Loucy (cell line): ENCODE results near the gene HGFAC.

ENCODE experiments used
- EZH2phosphoT487 ChIP-seq: fragments of 200-600 bp; IDR thresholded peaks from 2 replicates; pipeline ENCODE4 v1.6.1; 2018; ENCODE audit warnings: antibody characterized with exemption, mild to moderate bottlenecking, moderate library complexity, borderline replicate concordance
- TF ChIP-seq, protein P1 (sequence below): fragments of 200-600 bp; sonication (generic); conservative IDR thresholded peaks from 2 replicates; pipeline ENCODE4 v1.5.1; 2014; ENCODE audit warnings: mild to moderate bottlenecking, antibody characterized with exemption, low read length

DNA sequence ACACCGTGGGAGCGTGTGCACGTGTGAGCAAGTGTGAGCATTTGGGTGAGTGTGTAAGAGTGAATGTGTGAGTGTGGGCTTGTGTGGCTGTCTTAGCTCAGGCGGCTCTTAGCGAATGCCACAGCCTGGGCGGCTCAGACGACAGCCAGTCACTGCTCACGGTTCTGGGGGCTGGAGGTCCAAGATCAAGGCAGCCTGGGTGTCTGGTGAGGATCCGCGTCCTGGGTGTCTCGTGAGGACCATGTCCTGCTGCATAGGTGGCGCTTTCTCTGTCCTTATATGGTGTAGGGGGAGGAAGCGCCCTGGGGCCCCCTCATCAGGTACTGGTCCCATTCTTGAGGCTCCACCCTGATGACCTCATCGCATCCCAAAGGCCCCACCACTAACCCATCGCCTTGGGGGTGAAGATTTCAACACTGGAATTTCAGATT lies 25.8 kb downstream of the HGFAC start:
- TF ChIP-seq, protein P1, sequence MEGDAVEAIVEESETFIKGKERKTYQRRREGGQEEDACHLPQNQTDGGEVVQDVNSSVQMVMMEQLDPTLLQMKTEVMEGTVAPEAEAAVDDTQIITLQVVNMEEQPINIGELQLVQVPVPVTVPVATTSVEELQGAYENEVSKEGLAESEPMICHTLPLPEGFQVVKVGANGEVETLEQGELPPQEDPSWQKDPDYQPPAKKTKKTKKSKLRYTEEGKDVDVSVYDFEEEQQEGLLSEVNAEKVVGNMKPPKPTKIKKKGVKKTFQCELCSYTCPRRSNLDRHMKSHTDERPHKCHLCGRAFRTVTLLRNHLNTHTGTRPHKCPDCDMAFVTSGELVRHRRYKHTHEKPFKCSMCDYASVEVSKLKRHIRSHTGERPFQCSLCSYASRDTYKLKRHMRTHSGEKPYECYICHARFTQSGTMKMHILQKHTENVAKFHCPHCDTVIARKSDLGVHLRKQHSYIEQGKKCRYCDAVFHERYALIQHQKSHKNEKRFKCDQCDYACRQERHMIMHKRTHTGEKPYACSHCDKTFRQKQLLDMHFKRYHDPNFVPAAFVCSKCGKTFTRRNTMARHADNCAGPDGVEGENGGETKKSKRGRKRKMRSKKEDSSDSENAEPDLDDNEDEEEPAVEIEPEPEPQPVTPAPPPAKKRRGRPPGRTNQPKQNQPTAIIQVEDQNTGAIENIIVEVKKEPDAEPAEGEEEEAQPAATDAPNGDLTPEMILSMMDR: no peak
- TF ChIP-seq EZH2phosphoT487: no peak
